Measurements from ENCODE around the gene LMOD3. TPM values are rescaled to one million over a fixed set of nuclear protein-coding genes. Genes with fewer than 3 reads are reported as not detected.
A peak's percentile ranks its signal among the peaks of the same experiment; 100 is the strongest.

LMOD3 gene
- polyA plus RNA-seq, 3 donors, result not detected

DNA sequence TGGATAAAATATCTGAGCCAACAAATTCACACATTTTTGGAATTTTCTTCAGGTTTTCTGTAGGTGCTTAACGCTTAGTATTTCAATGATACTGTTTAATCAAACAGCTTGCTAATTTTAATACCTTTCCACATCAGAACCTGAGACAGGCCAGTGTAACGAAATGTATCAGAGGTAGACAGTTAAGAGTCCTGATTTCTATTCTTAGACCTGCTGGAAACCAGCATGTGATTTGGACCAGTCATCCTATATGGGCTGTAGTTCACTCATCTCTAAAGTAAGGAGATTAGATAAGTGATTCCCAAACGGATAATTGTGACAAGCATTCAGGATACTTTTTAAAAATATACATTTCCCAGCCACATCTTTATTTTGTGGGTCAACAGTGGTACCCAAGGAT, 19.3 kb downstream of the LMOD3 start:
- TF ChIP-seq, protein P1, sequence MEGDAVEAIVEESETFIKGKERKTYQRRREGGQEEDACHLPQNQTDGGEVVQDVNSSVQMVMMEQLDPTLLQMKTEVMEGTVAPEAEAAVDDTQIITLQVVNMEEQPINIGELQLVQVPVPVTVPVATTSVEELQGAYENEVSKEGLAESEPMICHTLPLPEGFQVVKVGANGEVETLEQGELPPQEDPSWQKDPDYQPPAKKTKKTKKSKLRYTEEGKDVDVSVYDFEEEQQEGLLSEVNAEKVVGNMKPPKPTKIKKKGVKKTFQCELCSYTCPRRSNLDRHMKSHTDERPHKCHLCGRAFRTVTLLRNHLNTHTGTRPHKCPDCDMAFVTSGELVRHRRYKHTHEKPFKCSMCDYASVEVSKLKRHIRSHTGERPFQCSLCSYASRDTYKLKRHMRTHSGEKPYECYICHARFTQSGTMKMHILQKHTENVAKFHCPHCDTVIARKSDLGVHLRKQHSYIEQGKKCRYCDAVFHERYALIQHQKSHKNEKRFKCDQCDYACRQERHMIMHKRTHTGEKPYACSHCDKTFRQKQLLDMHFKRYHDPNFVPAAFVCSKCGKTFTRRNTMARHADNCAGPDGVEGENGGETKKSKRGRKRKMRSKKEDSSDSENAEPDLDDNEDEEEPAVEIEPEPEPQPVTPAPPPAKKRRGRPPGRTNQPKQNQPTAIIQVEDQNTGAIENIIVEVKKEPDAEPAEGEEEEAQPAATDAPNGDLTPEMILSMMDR (IDR thresholded peaks at IDR 0.05), result no peak
- H3K27me3 Mint-ChIP-seq (ENCODE audit: low read depth in 3 of 3), result no peaks in the 10 kb centered on the region
- H3K9me3 ChIP-seq (replicated peaks in 1 of 2; ENCODE audit: control insufficient read depth in 1 of 2, insufficient read depth in 1 of 2, low read length in 2 of 2), result no peaks in the 10 kb centered on the region
- no peaks in the 10 kb centered on the region for H3K27me3 ChIP-seq (ENCODE audit: control insufficient read depth in 2 of 2, insufficient read depth in 2 of 2, low read length in 2 of 2)
- H3K4me3 ChIP-seq (replicated peaks in 1 of 3; ENCODE audit: low read depth in 2 of 3, low read length in 3 of 3), result no peak overlapping the region
- peaks cover 47% of the 10 kb centered on the region for H3K4me1 Mint-ChIP-seq
- peaks cover 70% of the 10 kb centered on the region for H4K20me1 ChIP-seq (ENCODE audit: insufficient read depth, low read length)
- H3K36me3 Mint-ChIP-seq, result peaks cover 39 to 46% of the 10 kb centered on the region in 2 donors
- no peak overlapping the region for H3K4me2 ChIP-seq (replicated peaks; ENCODE audit: extremely low read depth, low read length, poor library complexity, severe bottlenecking)
- H3K9ac ChIP-seq (ENCODE audit: insufficient read depth, low read length, poor library complexity, severe bottlenecking), result no peak overlapping the region
- no peak for DNase-seq
- H2AFZ ChIP-seq (ENCODE audit: insufficient read depth, low read depth, low read length, poor library complexity, severe bottlenecking), result no peak overlapping the region
- H3K79me2 ChIP-seq (ENCODE audit: insufficient read depth, low read length), result peaks cover 71% of the 10 kb centered on the region
- no peak overlapping the region for H3K27ac Mint-ChIP-seq
- WGBS (ENCODE audit: insufficient coverage), result no CpG with 5 or more reads among the region's 3 CpGs
- H3K9me3 Mint-ChIP-seq, result peaks cover 0 to 2% (median 0%) of the 10 kb centered on the region in 7 donors
- peaks cover 35 to 71% of the 10 kb centered on the region in 2 donors for H3K36me3 ChIP-seq (replicated peaks in 1 of 2; ENCODE audit: control insufficient read depth in 1 of 2, insufficient read depth in 2 of 2, low read length in 2 of 2)
- H3K4me3 Mint-ChIP-seq, result no peak overlapping the region
- H3K27ac ChIP-seq (ENCODE audit: low read depth in 1 of 2, low read length in 2 of 2), result peak overlapping the region in 1 of 2 donors; percentile 47
- H3K4me1 ChIP-seq (ENCODE audit: control insufficient read depth in 1 of 2, insufficient read depth in 2 of 2, low read length in 2 of 2), result peaks cover 30 to 47% of the 10 kb centered on the region in 2 donors
- intact Hi-C loops (cut with micrococcal nuclease), result no loop called here

DNA sequence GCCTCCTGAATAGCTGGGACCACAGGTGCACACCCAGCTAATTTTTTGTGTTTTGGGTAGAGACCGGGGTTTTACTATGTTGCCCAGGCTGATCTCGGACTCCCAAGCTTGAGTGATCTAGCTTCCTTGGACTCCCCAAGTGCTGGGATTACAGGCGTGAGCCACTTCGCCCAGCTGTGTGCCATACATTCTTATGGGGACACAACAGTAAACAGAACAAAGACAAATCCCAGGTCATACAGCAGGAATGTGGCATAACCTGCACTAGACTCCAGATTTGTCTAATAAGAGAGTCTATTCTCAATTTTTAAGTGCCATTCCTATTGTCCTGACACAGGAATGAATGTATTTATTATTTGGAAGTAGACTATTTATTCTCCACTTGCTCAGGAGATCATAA, 20.0 kb downstream of the LMOD3 start:
- WGBS (ENCODE audit: insufficient coverage), result 97% methylated on average over 3 of the region's 4 CpGs
- no peak overlapping the region for H3K27ac ChIP-seq (ENCODE audit: low read depth in 1 of 2, low read length in 2 of 2)
- TF ChIP-seq, protein P1 (IDR thresholded peaks at IDR 0.05), result no peak
- H3K27me3 Mint-ChIP-seq (ENCODE audit: low read depth in 3 of 3), result peaks cover 0 to 3% (median 0%) of the 10 kb centered on the region in 3 donors
- H2AFZ ChIP-seq (ENCODE audit: insufficient read depth, low read depth, low read length, poor library complexity, severe bottlenecking), result no peak overlapping the region
- H4K20me1 ChIP-seq (ENCODE audit: insufficient read depth, low read length), result peaks cover 74% of the 10 kb centered on the region
- H3K27ac Mint-ChIP-seq, result peak overlapping the region in 2 of 7 donors; percentile 4 to 63
- peaks cover 50% of the 10 kb centered on the region for H3K4me1 Mint-ChIP-seq
- H3K9ac ChIP-seq (ENCODE audit: insufficient read depth, low read length, poor library complexity, severe bottlenecking), result no peak overlapping the region
- H3K4me1 ChIP-seq (ENCODE audit: control insufficient read depth in 1 of 2, insufficient read depth in 2 of 2, low read length in 2 of 2), result peaks cover 38 to 55% of the 10 kb centered on the region in 2 donors
- no peak overlapping the region for H3K4me2 ChIP-seq (replicated peaks; ENCODE audit: extremely low read depth, low read length, poor library complexity, severe bottlenecking)
- intact Hi-C loops (cut with micrococcal nuclease), result no loop called here
- peaks cover 0 to 2% (median 0%) of the 10 kb centered on the region in 7 donors for H3K9me3 Mint-ChIP-seq
- H3K36me3 Mint-ChIP-seq, result peaks cover 40 to 46% of the 10 kb centered on the region in 2 donors
- H3K4me3 ChIP-seq (replicated peaks in 1 of 3; ENCODE audit: low read depth in 2 of 3, low read length in 3 of 3), result no peak overlapping the region
- peaks cover 79% of the 10 kb centered on the region for H3K79me2 ChIP-seq (ENCODE audit: insufficient read depth, low read length)
- H3K4me3 Mint-ChIP-seq, result no peak overlapping the region
- H3K27me3 ChIP-seq (ENCODE audit: control insufficient read depth in 2 of 2, insufficient read depth in 2 of 2, low read length in 2 of 2), result no peaks in the 10 kb centered on the region
- DNase-seq, result no peak
- peaks cover 35 to 71% of the 10 kb centered on the region in 2 donors for H3K36me3 ChIP-seq (replicated peaks in 1 of 2; ENCODE audit: control insufficient read depth in 1 of 2, insufficient read depth in 2 of 2, low read length in 2 of 2)
- no peaks in the 10 kb centered on the region for H3K9me3 ChIP-seq (replicated peaks in 1 of 2; ENCODE audit: control insufficient read depth in 1 of 2, insufficient read depth in 1 of 2, low read length in 2 of 2)
